ENCODE data around the gene SH3BP5. TPM values are rescaled to one million over a fixed set of nuclear protein-coding genes. Genes with fewer than 3 reads are reported as not detected.
"Not testable (repeated sequence)": the region's sequence is repeated elsewhere in the genome, so short reads cannot be mapped to it uniquely, and the experiment has no call there.

Gene SH3BP5
- total and polyA plus RNA-seq, 12 donors = 6.7 to 22.4 (median 9.8) TPM

DNA sequence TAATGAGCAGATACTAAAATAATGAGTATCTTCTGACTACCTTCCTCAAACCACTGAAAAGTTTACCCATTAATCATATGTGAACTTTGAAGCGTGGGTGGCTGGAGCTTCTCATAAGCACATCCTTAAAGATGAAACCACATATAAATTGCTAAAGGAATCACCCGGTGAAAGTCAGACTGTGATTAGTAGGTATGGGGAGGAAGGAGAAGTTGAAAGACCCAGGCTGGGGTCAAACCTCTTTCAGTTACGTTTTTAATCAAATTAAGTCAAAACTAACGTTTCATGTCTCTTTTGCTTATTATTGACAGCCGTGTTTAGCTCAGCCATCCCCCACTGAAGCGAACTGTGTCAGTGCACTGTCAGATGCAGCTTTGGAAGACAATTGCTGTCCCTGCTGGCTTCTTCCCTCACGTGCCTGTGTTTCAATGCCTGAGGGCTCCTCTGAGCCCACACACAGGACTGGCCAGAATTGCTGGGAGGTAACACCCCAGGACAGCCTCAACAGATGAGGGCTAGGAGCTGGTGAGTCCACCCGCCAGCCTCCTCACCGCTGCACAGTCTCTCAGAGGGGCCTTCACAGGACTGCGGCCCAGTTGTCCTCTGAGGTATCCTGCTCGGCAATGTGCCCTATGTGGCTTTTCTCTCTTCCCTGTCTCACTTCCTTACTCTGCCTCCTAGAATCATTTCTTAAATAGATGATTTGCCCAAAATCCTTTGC lies 29.3 kb upstream of the SH3BP5 start:
- DNase-seq = no peak
- TF ChIP-seq, protein P1, sequence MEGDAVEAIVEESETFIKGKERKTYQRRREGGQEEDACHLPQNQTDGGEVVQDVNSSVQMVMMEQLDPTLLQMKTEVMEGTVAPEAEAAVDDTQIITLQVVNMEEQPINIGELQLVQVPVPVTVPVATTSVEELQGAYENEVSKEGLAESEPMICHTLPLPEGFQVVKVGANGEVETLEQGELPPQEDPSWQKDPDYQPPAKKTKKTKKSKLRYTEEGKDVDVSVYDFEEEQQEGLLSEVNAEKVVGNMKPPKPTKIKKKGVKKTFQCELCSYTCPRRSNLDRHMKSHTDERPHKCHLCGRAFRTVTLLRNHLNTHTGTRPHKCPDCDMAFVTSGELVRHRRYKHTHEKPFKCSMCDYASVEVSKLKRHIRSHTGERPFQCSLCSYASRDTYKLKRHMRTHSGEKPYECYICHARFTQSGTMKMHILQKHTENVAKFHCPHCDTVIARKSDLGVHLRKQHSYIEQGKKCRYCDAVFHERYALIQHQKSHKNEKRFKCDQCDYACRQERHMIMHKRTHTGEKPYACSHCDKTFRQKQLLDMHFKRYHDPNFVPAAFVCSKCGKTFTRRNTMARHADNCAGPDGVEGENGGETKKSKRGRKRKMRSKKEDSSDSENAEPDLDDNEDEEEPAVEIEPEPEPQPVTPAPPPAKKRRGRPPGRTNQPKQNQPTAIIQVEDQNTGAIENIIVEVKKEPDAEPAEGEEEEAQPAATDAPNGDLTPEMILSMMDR (IDR thresholded peaks at IDR 0.05) = no peak
- H3K27ac ChIP-seq = peak overlapping the region in 2 of 10 donors; percentile 41 to 71
- H3K4me3 ChIP-seq = no peak overlapping the region
- no peaks in the 10 kb centered on the region for H3K36me3 ChIP-seq
- peaks cover 0 to 34% (median 0%) of the 10 kb centered on the region in 9 donors for H3K4me1 ChIP-seq
- WGBS, 2 donors = 63 to 68% methylated on average over 11 of the region's 11 CpGs
- H3K9me3 ChIP-seq = no peaks in the 10 kb centered on the region
- peak in 6 of 8 donors; percentile 15 to 48 (median 36) for ATAC-seq
- no peaks in the 10 kb centered on the region for H3K27me3 ChIP-seq
- intact Hi-C loops (cut with DNase I) = no loop called here

GRCh38 chr3:15360788-15361493 lies 28.6 kb upstream of the SH3BP5 start:
- intact Hi-C loops (cut with DNase I) = no loop called here
- DNase-seq = no peak
- TF ChIP-seq, protein P1 (IDR thresholded peaks at IDR 0.05) = no peak
- Histone ChIP-seq H3K4me3 (no peak overlapping the region), H3K27ac (peak overlapping the region in 1 of 10 donors; percentile 71), H3K36me3 (no peaks in the 10 kb centered on the region), H3K27me3 (no peaks in the 10 kb centered on the region), H3K4me1 (peaks cover 0 to 40% (median 0%) of the 10 kb centered on the region in 9 donors), H3K9me3 (no peaks in the 10 kb centered on the region)
- WGBS, 2 donors = 72 to 76% methylated on average over 1 of the region's 1 CpG
- peak in 1 of 8 donors; percentile 22 for ATAC-seq

DNA sequence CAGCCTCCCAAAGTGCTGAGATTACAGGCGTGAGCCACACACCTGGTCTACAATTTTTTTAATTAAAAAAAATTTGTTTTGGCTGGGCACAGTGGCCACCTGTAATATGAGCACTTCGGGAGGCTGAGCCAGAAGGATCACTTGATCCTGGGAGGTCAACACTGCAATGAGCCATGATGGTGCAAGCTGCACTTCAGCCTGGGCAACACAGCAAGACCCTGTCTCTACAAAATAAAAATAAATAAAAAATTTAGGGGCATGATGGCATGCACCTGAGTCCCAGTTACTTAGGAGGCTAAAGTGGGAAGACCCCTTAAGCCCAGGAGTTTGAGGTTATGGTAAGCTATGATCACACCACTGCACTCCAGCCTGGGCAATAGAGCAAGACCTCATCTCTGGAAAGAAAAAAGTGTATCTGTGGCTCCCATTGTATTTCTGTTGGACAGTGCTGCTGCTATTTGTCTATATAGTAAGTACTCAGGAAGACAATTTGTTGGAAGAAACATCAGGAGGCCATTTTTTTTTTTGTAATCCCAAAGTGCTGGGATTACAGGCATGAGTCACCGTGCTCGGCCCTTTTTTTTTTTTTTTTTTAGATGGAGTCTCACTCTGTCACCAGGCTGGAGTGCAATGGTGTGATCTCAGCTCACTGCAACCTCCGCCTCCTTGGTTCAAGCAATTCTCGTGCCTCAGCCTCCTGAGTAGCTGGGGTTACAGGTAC lies 27.5 kb upstream of the SH3BP5 start:
- no peak overlapping the region for H3K4me3 ChIP-seq
- H3K36me3 ChIP-seq = no peaks in the 10 kb centered on the region
- intact Hi-C loops (cut with DNase I) = no loop called here
- TF ChIP-seq, protein P1 (IDR thresholded peaks at IDR 0.05) = no peak
- peak overlapping the region in 1 of 10 donors; percentile 71 for H3K27ac ChIP-seq
- H3K9me3 ChIP-seq = no peaks in the 10 kb centered on the region
- peaks cover 0 to 44% (median 0%) of the 10 kb centered on the region in 9 donors for H3K4me1 ChIP-seq
- WGBS, 2 donors = 81 to 86% methylated on average over 6 of the region's 6 CpGs
- no peak for DNase-seq
- no peaks in the 10 kb centered on the region for H3K27me3 ChIP-seq
- no peak for ATAC-seq

DNA sequence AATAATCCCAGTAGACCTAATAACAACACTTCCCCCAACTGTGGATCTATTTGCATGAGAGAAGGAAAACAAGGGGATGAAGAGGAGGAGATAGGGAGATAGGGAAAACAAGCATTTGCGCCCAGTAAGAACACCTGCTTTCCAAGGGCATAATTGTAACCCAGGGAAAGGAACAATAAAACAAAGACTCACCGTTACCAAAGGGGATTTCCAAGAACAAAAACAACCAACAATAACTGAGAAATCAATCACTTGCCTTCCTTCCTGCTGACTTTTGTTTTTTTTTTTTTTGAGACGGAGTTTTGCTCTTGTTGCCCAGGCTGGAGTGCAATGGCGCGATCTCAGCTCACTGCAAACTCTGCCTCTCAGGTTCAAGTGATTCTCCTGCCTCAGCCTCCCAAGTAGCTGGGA lies 24.3 kb upstream of the SH3BP5 start:
- H3K4me3 ChIP-seq; intact Hi-C loops (cut with DNase I); H3K9me3 ChIP-seq; DNase-seq; ATAC-seq; H3K27me3 ChIP-seq; H3K36me3 ChIP-seq: not testable (repeated sequence)
- Histone ChIP-seq H3K27ac (peak overlapping the region in 2 of 10 donors; percentile 8 to 15), H3K4me1 (peaks cover 0 to 35% (median 0%) of the 10 kb centered on the region in 9 donors)
- WGBS, 2 donors = 66 to 67% methylated on average over 5 of the region's 5 CpGs
